GM21360 (cell line): ENCODE results near the gene EPN2.

Source experiments
- ATAC-seq: cut with Tn5 transposase; IDR thresholded peaks from one replicate; pipeline ENCODE4 v1.9.1; 2021; ENCODE audit warnings: mild to moderate bottlenecking, moderate library complexity; ENCODE audit not compliant: unreplicated experiment

The EPN2 gene

GRCh38 chr17:19238167-19238505 is 970 bp downstream of the EPN2 start:
- no peak for ATAC-seq

- ATAC-seq = no peak
Measured at GRCh38 chr17:19239544-19239943, 2.4 kb downstream of the EPN2 start.

- no peak for ATAC-seq
Measured at GRCh38 chr17:19242323-19242722, 5.2 kb downstream of the EPN2 start.

GRCh38 chr17:19242926-19243325 is 5.8 kb downstream of the EPN2 start:
- ATAC-seq = no peak

- ATAC-seq = no peak
Measured at GRCh38 chr17:19243838-19244237, 6.7 kb downstream of the EPN2 start.

- no peak for ATAC-seq
Measured at GRCh38 chr17:19244357-19244756, 7.2 kb downstream of the EPN2 start.

GRCh38 chr17:19244781-19245180 is 7.6 kb downstream of the EPN2 start:
- no peak for ATAC-seq

GRCh38 chr17:19247473-19247872 is 10.3 kb downstream of the EPN2 start:
- ATAC-seq = no peak

GRCh38 chr17:19248151-19248927 is 11.2 kb downstream of the EPN2 start:
- no peak for ATAC-seq

GRCh38 chr17:19248928-19249574 is 11.9 kb downstream of the EPN2 start:
- no peak for ATAC-seq

GRCh38 chr17:19249681-19250080 is 12.5 kb downstream of the EPN2 start:
- no peak for ATAC-seq

- ATAC-seq = no peak
Measured at GRCh38 chr17:19250421-19251173, 13.4 kb downstream of the EPN2 start.

GRCh38 chr17:19253112-19253511 is 15.9 kb downstream of the EPN2 start:
- no peak for ATAC-seq

GRCh38 chr17:19254651-19255050 is 17.5 kb downstream of the EPN2 start:
- no peak for ATAC-seq

GRCh38 chr17:19255279-19255678 is 18.1 kb downstream of the EPN2 start:
- ATAC-seq = no peak

GRCh38 chr17:19258371-19258770 is 21.2 kb downstream of the EPN2 start:
- ATAC-seq = no peak

- no peak for ATAC-seq
Measured at GRCh38 chr17:19260958-19261357, 23.8 kb downstream of the EPN2 start.

- no peak for ATAC-seq
Measured at GRCh38 chr17:19261426-19261825, 24.3 kb downstream of the EPN2 start.

- ATAC-seq = no peak
Measured at GRCh38 chr17:19262650-19263631, 25.8 kb downstream of the EPN2 start.

- ATAC-seq = no peak
Measured at GRCh38 chr17:19263641-19264051, 26.5 kb downstream of the EPN2 start.

- ATAC-seq = no peak
Measured at GRCh38 chr17:19264268-19264667, 27.1 kb downstream of the EPN2 start.
